HG03342 (cell line): ENCODE measurements around the gene SLC13A3.

Experiments used
- ATAC-seq: cut with Tn5 transposase; IDR thresholded peaks from one replicate; pipeline ENCODE4 v1.9.1; 2021; ENCODE audit warnings: mild to moderate bottlenecking, moderate library complexity; ENCODE audit not compliant: unreplicated experiment

SLC13A3 gene

DNA sequence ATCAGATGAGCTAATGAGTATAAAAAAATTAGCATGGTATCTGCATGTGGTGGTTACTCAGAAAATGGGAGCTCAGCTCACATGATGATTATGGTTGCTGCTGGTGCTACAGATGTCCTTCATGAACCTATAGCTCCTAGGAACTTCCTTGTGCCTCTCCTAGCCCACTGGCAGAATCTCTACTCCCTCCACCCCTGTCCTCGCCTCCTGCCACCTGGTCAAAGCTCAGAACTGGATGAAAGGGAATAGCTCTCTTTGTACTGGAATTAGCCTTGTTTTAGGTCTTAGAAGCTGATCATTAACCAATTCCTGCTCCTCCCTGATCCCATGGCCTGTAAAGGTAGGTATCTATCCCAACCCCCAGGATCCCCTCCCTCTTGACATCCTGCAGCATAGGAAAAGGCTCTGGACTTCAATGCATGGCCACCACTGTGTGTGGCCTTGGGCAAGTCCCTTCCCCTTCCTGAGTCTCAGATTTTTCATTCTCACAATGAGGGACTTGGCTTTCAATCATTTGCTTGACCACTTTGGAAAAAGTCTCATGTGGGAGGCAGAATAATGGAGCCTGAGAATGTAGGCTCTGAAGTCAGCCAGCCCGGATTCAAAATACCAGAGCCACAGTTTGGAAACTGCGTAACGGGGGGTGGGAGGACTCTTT lies 43.9 kb downstream of the SLC13A3 start:
- ATAC-seq = no peak

DNA sequence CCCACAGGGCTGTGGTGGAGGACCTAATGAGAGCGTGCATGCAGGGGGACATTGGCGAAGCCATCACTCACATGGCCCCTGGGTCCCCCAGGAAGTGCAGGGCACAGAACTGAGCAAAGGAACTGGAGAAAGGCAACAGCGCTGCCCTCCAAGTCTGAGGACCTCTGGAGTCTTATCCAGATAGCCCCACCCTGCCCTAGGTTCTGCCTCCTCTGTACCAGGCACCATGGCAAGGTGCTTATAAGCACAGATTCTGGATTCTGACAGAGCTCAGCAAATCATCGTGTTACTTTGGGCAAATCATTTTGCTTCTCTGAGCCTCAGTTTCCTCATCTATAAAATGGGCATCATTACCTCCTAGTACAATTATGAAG lies 44.5 kb downstream of the SLC13A3 start:
- ATAC-seq = no peak

DNA sequence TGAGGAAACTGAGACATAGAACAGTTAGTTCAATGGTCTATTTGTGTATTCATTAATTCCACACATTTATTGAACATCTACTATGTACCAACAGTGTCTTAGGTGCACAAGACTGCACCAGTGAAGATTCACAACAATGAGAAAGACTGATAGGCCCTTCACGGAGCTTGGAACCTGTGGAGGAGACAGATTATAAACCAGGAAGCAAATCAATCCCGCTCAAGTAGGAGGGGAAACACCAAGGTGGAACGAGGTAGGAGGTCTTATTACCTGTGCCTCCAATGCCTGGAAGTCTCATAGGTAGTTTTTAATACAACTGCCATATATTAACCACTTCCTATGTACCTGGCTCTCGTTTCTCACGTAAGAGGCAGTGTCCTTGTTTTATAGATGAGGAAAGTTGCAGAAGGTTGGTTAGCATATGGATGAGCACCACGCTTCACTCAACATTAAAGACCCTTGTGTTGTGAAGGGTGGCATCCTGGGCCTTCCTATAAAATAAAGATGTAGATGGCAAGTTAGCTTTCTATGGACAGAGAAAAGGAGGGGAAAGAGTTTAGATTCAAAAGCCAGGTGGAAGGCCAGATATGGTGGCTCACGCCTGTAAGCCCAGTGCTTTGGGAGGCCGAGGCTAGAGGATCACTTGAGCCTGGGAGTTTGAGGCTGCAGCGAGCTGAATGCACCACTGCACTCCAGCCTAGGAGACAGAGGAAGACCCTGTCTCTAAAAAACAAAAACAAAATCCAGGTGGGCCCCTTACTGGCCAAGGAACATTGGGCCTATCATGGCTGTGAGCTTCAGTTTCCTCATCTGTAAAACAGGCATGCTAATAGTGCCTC lies 45.1 kb downstream of the SLC13A3 start:
- ATAC-seq = no peak

DNA sequence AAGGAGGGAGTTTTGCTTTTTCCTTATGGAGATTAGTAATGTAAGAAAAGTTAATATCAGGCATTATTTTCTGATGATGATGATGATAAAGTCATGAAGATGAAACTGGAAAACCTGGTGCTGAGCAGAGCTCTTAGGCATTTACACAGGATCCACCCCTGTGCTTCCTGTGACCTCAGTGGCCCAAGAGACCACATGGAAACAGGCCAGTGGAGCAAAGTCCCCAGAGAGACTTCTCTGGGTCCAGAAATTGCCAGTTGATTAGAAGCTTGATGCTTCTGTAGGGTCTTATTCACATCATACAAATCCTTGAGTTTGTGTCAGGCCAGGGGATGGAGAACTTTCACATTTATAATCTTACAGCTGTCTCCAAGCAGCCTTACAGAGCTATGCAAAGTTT lies 46.1 kb downstream of the SLC13A3 start:
- ATAC-seq = no peak

DNA sequence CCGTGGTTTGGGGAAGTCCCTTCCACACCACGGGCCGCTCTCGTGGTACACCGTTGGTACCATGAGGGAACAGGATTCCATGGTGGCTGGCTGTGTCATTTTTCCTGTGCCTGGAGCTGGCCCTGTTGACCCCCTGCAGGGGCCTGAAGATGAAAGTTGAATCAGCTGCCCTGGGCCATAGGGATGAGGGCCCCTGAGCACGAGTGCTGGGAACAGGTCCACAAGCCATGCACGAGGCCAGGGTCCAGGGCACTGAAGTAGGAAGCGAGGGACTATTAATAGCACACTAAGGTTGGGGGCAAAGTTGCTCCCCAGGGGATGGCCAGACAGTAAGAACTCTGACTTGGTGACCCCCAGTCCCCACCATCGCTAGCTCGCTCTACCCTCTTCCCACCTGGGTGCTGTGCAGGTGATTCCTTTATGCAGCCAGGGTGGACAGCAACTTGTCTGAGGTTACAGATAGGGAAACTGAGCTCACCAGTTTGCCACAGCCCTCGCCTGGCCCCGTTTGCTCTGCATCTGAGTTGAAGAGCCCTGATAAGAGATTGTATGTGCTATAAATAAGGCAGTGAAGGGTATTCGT lies 46.6 kb downstream of the SLC13A3 start:
- ATAC-seq = no peak

DNA sequence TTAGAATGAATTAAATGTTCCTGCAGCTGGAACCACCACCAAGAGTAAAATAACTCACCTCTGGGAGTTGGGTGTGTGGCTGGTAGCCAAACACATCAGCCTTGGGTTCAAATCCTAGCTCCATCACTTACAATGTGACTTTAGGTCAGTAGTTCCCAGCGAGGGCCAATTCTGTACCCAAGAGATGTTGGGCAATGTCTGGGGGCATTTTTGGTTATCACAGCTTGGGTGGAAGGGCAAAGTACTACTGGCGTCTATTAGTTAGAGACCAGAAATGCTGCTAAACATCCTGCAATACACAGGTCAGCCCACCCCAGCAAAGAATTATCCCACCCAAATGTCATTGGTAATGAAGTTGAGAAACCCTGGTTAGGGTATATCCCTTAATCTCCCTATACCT lies 48.8 kb downstream of the SLC13A3 start:
- ATAC-seq = no peak

DNA sequence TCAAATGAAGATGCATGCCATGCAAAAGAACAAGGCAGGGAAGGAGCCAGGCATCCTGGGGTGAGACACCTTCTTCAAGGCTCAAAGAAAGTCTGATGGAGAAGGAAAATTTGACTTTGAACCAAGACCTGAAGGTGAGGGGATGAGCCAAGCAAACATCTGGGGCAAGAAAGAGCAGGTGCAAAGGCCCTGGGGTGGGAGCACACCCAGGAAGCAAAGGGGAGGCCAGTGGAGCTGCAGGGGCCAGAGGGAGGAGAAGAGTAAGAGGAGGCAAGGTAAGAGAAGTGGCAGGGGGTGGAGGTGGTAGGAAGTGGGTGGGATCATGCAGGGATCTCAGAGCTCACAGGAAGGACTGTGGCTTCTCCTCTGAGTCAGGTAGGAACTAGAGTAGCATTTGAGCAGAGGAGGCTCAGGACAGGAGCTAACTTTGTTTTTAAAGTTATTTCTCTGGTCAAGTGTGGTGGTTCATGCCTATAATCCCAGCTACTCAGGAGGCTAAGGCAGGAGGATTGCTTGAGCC lies 49.6 kb downstream of the SLC13A3 start:
- no peak for ATAC-seq

DNA sequence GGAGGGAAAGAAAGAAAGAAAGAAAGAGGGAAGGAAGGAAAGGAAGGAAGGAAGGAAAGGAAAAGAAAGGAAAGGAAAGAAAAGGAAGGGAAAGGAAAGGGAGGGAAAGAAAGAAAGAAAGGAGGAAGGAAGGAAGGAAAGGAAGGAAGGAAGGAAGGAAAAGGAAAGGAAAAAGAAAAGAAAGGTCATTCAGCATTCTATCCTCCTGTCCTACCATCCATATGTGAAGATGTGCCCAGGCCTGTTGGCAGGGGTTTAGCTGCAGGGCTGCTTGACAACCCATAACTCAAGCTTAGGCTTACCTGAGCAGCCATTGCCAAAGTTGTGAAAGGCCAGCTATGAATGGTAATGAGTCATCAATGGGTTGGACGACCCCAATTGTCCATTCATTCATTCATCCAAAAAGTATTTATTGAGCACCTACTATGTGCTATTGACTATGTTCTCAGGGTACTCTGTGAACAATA lies 50.9 kb downstream of the SLC13A3 start:
- ATAC-seq = no peak

DNA sequence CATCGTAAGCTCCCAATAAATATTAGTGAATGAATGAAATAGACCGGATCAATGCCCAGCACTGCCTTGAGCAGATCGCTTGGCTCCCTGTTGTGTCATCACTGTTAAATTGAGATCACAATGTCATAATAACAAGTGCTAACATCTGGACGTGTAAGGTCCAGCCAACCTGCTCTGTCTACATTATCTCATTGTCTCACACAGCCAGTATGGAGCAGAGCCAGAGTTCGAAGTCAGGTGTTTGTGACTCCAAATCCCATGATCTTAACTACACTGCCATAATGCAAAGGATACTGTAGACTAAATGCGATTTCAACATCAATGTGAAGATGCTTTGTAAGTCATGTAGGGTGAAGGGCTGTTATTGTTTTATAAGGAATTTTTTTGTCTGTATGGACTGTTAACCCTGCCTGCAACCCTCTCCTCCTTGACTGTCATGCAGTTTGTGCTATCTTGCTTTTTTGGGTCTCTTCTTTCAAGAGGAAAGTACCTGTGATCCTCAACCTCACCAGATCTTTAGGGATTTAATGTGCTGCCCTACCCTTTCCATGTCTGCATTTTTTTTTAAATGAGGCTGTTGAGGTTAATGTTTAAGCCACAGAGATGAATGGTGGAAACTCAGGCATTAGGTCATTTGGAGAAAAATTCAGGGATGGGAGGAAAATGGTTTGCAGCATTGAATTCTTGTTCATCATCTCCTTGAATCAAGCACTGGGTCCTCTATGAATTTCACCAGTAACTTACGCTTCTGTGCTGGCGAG lies 51.9 kb downstream of the SLC13A3 start:
- no peak for ATAC-seq

DNA sequence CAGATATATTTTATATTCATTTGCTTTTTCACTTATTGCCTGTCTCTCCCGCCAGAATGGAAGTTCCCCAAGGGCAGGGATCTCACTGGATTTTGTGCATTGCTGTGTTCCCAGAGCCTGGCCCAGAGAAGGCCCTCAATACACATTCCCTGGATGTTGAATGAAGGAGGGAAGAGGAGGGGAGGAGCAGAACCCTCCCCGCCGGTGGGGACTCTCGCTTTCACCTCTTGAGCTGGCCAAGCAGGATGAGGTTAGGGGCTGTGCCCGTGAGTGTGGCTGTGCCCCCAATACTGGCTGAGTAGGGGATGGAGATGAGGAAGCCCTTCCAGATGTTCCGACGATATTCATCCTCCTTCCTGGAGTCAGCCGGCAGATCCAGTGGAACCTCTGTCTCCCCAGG lies 55.3 kb downstream of the SLC13A3 start:
- ATAC-seq = no peak

DNA sequence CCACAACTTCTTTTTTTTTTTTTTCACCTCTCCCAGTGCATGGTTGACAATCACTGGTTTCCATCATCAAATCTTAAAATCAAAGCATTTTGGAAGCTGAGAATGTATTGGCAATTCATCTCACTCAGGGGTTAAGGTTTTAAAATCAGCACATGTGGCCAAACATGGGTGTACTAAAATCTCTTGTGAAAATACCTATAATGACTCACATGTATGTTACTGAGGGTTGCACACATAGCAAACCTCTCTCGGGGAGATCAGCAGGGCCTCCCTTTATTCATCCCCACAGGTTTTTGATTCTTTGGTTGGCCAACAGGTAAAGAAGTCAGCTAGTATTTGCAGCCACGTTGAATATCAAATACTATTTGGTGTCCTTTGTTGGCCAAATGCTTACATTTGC lies 56.5 kb downstream of the SLC13A3 start:
- no peak for ATAC-seq

DNA sequence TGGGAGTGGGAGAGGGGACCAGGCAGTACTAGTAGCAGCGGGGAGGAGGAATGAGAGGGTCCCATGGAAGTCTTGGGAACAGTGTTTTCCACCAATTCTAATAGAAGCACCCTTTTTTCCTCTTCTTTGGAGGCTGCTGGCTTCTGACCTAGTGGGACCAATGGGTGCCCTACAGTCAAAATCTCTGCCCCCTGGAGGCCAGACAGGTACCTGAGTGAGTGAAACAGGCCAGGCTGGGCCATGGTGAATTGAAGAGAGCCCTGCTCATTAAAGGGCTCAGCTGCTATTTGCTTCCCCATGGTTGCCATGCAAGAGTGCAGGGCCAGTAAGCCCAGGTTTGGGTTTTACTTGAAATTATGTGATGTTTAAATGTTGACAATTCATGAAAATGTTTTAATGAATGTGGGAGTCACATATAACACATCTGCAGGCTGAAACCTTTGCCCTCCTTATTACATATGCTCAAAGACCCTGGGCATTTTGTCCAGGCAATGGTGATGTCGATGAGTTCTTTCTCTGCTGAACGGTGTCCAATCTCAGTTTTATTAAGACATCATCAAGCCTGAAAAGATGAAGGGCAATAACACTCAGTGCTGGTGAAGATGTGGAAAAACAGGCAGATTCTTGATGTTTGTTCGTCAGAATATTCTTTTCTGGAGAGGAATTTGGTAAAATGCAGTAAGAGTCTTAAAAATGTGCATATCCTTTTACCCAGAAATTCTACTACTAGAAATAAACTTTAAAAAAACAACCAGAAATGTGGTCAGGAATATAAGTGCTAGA lies 58.5 kb downstream of the SLC13A3 start:
- ATAC-seq = no peak

DNA sequence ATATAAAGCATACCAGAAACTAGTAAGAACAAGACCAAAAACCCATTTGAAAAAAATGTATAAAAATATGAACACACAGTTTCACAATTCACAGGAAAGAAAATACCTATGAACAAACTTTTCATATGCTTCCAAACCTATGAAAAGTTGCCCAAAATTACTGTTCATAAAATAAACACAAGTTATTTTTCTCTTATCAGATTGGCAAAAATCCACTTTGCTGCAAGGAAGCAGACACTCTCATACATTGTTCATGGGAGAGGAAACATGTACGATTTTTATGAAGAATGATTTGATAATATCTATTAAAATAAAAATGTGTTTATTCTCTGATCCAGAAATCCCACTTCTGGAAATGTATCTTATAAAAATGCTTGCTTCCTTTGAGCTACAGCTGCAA lies 60.8 kb downstream of the SLC13A3 start:
- no peak for ATAC-seq

DNA sequence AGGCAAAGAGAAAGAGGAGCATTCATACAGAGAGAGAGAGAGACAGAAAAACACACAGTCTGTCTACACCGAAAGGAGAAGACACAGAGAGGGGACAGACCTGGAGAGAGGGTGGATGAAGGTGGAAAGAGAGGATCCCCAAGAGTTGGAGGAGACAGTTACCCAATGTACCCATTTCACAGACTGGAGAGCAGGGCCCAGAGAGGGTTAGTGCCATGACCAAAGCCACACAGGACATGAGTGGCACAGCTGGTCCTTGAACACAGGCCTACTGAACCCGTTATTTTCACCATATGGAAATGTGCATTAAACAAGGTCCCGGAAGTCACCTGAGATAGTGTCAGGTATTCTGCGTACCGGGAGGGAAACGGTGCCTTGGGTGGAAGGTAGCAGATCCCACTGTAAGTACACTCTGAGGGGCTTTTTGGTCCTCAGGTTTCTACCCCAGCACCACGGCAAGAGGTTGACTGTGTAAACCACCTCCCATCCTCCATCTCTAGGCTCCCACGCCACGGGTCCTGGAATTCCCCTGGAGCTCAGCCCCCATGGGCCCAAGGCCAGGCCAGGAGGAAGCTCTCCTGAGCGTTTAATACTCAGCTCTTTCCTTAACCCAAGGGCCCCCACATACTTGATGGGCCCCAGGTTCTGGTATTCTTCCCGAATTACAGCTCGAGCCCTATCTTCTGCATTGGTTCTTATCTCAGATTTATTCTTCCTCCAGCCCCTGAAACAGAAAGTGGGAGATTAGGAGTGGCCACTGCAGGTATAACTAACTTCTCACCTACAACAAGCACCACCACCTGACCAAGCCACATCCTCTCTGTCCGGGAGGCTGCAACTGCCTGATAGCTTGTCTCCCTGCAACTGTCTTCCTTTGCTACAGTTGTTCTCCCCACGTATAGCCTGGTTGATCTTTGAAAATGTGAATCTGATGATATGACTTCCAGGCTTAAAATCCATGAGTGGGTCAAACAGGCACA lies 62.4 kb downstream of the SLC13A3 start:
- no peak for ATAC-seq

DNA sequence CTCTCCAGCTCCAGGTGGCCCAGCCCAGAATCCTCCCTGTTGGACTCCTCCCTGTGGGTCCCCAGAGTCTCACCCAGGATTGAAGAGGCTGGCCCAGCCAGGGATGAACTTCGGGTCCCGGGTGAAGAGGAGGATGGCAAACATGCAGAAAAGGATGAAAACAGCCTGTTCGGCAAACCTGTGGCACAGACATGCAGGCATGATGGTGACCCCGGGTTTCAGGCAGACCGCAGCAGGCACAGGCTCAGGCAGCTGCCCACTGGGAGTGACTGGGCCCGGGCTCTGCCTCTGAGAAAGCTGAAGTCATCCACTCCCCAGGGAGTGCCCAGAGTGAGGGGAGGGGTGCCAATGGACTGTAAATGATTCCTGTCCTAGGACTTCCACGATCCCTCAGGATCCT lies 63.3 kb downstream of the SLC13A3 start:
- ATAC-seq = no peak

DNA sequence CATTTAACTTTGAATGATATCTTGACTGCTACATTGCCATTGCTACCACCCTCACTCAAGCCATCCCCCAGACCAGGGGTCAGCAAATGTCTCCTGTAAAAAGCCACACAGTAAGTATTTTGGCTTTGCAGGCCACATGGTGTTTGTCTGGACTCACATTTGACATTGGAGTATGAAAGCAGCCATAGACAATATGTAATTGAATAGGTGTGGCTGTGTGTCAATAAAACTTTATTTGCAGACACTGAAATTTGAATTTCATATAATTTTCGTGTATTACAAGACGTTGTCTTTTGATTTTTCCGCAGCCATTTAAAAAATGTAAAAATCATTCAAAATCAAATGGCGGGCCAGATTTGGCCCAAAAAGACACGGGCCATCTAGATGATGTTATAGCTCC lies 64.5 kb downstream of the SLC13A3 start:
- ATAC-seq = no peak

DNA sequence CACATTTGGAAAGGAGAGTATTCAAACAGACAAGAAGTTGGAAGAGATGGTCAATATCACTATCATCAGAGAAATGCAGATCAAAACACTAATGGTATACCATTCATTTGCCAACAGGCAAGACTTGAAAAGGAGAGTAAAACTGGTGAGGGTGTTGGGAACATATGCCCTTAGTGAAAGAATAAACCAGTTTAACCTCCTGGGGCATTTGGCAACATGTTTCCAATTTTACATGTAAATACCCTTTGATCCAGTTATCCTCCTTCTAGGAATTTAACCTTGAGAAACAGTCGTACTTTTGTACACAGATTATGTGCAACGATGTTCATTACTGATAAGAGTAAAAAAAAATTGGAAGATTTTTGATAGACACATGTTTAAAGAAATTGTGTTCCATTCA lies 66.8 kb downstream of the SLC13A3 start:
- ATAC-seq = no peak

DNA sequence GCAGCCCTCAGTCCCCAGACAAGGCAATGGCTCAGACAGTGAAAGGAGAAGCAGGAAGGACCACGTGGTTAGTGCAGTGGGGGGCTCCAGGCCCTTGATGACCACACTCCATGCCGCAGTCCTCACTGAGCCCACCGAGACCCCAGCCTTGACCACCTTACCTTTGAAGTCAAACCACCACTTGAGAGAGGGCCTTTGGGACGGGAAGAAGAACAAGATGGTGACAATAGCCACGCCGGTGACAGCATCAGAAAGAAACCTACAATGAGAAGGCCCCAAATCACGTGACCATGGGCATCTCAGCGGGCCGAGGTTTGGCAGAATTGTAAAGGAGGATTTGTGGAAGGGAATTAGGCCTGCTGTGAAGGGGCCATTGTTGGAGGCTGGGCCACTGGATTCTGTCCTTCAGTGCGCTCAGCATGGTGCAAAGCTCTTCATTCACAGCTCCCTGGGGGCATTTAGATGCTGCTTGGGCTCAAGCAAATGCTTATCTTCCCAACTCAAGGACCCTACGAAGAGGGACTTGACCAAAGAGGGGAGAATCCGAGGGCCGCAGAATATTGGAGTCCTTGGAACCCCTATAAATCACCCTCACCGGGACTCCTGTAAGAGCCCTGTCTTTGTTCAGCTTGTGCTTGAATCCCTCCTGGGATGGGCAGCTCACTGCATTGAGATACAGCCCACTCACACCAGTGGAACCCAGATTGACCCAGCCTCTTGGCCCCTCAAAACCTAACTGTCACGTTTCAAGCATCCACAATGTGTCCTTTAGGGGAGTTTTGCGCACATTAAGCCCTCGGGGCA lies 67.6 kb downstream of the SLC13A3 start:
- ATAC-seq = no peak
